HepG2 (cell line): Measurements from ENCODE around the gene TMOD2. TPM values are rescaled to one million over a fixed set of nuclear protein-coding genes. Genes with fewer than 3 reads are reported as not detected.

Experiments used
- ATAC-seq: fragments of 200-7000 bp; cut with Tn5 transposase; 3 replicates; pipeline ENCODE4 v1.9.1; 2020; ENCODE audit warnings: mild to moderate bottlenecking, moderate library complexity
- BruUV-seq: library from RNA; stranded (reverse); fragments of 400-500 nt; replicated peaks from 2 replicates; lab custom pipeline; 2021; lab: Mats Ljungman, UMichigan
- CTCF ChIA-PET: fragments of 300-600 bp; formaldehyde crosslinking; extraction: SDS; loops from one replicate; lab custom pipeline; 2021; ENCODE audit warnings: low total read pairs, inconsistent platforms, low intra/inter-chr PET ratio; lab: Yijun Ruan, JAX
- POLR2A ChIA-PET: fragments of 350-600 bp; sonication (Branson Sonifier 250); formaldehyde crosslinking; loops from one replicate; lab custom pipeline; 2020; ENCODE audit warnings: antibody characterized with exemption, inconsistent platforms; lab: Yijun Ruan, JAX
- DNase-seq: peaks from one replicate; pipeline ENCODE4 v3.0.0-alpha.2; 2015; ENCODE audit warnings: low spot score
- FAIRE-seq: peaks from 3 replicates; lab custom pipeline; 2011; peaks lifted over from hg19 to GRCh38; lab: Jason Lieb, UNC
- H2AFZ ChIP-seq: one replicate; pipeline ENCODE4 v1.6.1; 2011; ENCODE audit warnings: low read length, inconsistent platforms
- H3K27ac ChIP-seq: fragments of 300-600 bp; 3 replicates; pipeline ENCODE4 v1.8.0; 2011; ENCODE audit warnings: mixed run types, mild to moderate bottlenecking, mixed read lengths, low read length, inconsistent platforms; ENCODE audit not compliant: insufficient read depth; ENCODE audit errors: extremely low read length
- H3K27me3 ChIP-seq, 2 experiments: fragments of 200-600 bp in 1 of 2; 2 replicates in 1 of 2; 3 replicates in 1 of 2; pipeline versions ENCODE4 v1.6.0 to v1.8.0; 2011; ENCODE audit warnings: low read length in 2 of 2, mild to moderate bottlenecking in 2 of 2, moderate library complexity in 2 of 2, inconsistent platforms in 1 of 2; ENCODE audit not compliant: insufficient read depth in 2 of 2, control insufficient read depth in 1 of 2
- H3K36me3 ChIP-seq, 2 experiments: fragments of 200-600 bp in 1 of 2; replicated peaks in 1 of 2; 2 replicates in 1 of 2; 3 replicates in 1 of 2; pipeline versions ENCODE4 v1.5.1 to v1.8.0; 2011; ENCODE audit warnings: low read length in 2 of 2, inconsistent platforms in 1 of 2; ENCODE audit not compliant: insufficient read depth in 2 of 2, control insufficient read depth in 1 of 2
- H3K4me1 ChIP-seq: 2 replicates; pipeline ENCODE4 v1.5.1; 2012; ENCODE audit warnings: low read length, inconsistent platforms; ENCODE audit not compliant: insufficient read depth
- H3K4me2 ChIP-seq: 2 replicates; pipeline ENCODE4 v1.6.0; 2011; ENCODE audit warnings: low read depth, low read length, inconsistent platforms
- H3K4me3 ChIP-seq, 3 experiments: fragments of 200-600 bp in 1 of 3; sonication (generic), shearing (Covaris generic) in 1 of 3; replicated peaks in 1 of 3; 2 replicates each; pipeline ENCODE4 v1.5.1; 2011 to 2016; ENCODE audit warnings: low read length in 3 of 3, inconsistent platforms in 2 of 3, low read depth in 2 of 3, mild to moderate bottlenecking in 2 of 3, control low read depth in 1 of 3, mixed read lengths in 1 of 3; ENCODE audit not compliant: insufficient read depth in 1 of 3
- H3K79me2 ChIP-seq: one replicate; pipeline ENCODE4 v1.6.1; 2011; ENCODE audit warnings: low read length, inconsistent platforms; ENCODE audit not compliant: insufficient read depth
- H3K9ac ChIP-seq: 2 replicates; pipeline ENCODE4 v1.6.0; 2011; ENCODE audit warnings: mild to moderate bottlenecking, low read depth, low read length, inconsistent platforms; ENCODE audit not compliant: insufficient read depth
- H3K9me3 ChIP-seq: 2 replicates; pipeline ENCODE4 v1.5.1; 2012; ENCODE audit warnings: mild to moderate bottlenecking, low read length
- H4K20me1 ChIP-seq: 2 replicates; pipeline ENCODE4 v1.6.0; 2011; ENCODE audit warnings: inconsistent platforms, mild to moderate bottlenecking, low read length, moderate library complexity; ENCODE audit not compliant: insufficient read depth
- DR1 ChIP-seq: sonication (generic); formaldehyde crosslinking; IDR thresholded peaks from 2 replicates; pipeline ENCODE4 v1.8.0; 2021; ENCODE audit warnings: mild to moderate bottlenecking, missing genetic modification reagents, inconsistent platforms
- GFI1 ChIP-seq: sonication (generic); formaldehyde crosslinking; IDR thresholded peaks from 2 replicates; pipeline ENCODE4 v1.5.0; 2020; ENCODE audit warnings: missing genetic modification reagents, mild to moderate bottlenecking, borderline replicate concordance
- HNF4G ChIP-seq, 2 experiments: sonication (generic) in 1 of 2; formaldehyde crosslinking in 1 of 2; IDR thresholded peaks; 2 replicates each; pipeline versions ENCODE4 v1.4.0 to v1.6.1; 2011 to 2020; ENCODE audit warnings: borderline replicate concordance in 2 of 2, low read depth in 2 of 2, mild to moderate bottlenecking in 2 of 2, low read length in 1 of 2, missing genetic modification reagents in 1 of 2, moderate library complexity in 1 of 2
- NBN ChIP-seq: fragments of 450-650 bp; conservative IDR thresholded peaks from 2 replicates; pipeline ENCODE4 v1.6.1; 2017
- NFKB2 ChIP-seq: sonication (generic); formaldehyde crosslinking; IDR thresholded peaks from 2 replicates; pipeline ENCODE4 v1.4.0; 2020; ENCODE audit warnings: missing genetic modification reagents, borderline replicate concordance
- SETDB1 ChIP-seq: sonication (generic); formaldehyde crosslinking; IDR thresholded peaks from 2 replicates; pipeline ENCODE4 v1.5.1; 2020; ENCODE audit warnings: missing genetic modification reagents, mild to moderate bottlenecking, borderline replicate concordance
- ZNF142 ChIP-seq: sonication (generic); formaldehyde crosslinking; IDR thresholded peaks from 2 replicates; pipeline ENCODE4 v1.4.0; 2020; ENCODE audit warnings: missing genetic modification reagents
- ZNF441 ChIP-seq: sonication (generic); formaldehyde crosslinking; IDR thresholded peaks from 2 replicates; pipeline ENCODE4 v1.7.0; 2021; ENCODE audit warnings: missing genetic modification reagents, borderline replicate concordance
- ZNF605 ChIP-seq: sonication (generic); formaldehyde crosslinking; IDR thresholded peaks from 2 replicates; pipeline ENCODE4 v1.8.0; 2022; ENCODE audit warnings: mild to moderate bottlenecking, missing genetic modification reagents
- ZNF776 ChIP-seq: sonication (generic); formaldehyde crosslinking; IDR thresholded peaks from 2 replicates; pipeline ENCODE4 v1.4.0; 2020; ENCODE audit warnings: mild to moderate bottlenecking, missing genetic modification reagents
- WGBS: methylation state at CpG from one replicate; pipeline ENCODE4 v1.1.6; 2017; ENCODE audit warnings: low lambda C conversion rate; 5-methylcytosine and 5-hydroxymethylcytosine counted together
- in situ Hi-C: cut with HindIII; loops from 2 replicates; pipeline ENCODE4 v1.10.0; 2017; ENCODE audit warnings: low pct_unique_long_range_greater_than_20kb; ENCODE audit not compliant: extremely low pct_ligation_motif_present
- intact Hi-C: fragments of 100-400 bp; cut with micrococcal nuclease; formaldehyde crosslinking; loops from one replicate; pipeline ENCODE4 v1.10.0; 2022; ENCODE audit not compliant: unreplicated experiment
- polyA plus RNA-seq, 8 experiments: library from polyadenylated mRNA; depleted of rRNA in 3 of 8; stranded (reverse) in 7 of 8; unstranded in 1 of 8; fragments of >200 nt; fragmentation: Illumina TruSeq in 4 of 8; extraction: Trizol in 4 of 8; gene quantifications; 2 replicates each; pipeline versions ENCODE4 v1.2.1 to v1.2.3, GENCODE V29; 2011 to 2016; ENCODE audit warnings: low read depth in 4 of 8, missing spikeins in 1 of 8, mixed read lengths in 1 of 8; ENCODE audit not compliant: insufficient read depth in 1 of 8
- total RNA-seq, 5 experiments: library from RNA; depleted of rRNA; stranded (reverse); fragments of >200 nt; fragmentation: Illumina TruSeq; extraction: Trizol; gene quantifications; 2 replicates each; pipeline ENCODE4 v1.2.3, GENCODE V29; 2016; ENCODE audit warnings: low read depth in 1 of 5
- TF ChIP-seq, protein P1 (sequence below): sonication (generic); formaldehyde crosslinking; IDR thresholded peaks from 2 replicates; pipeline ENCODE4 v1.5.0; 2020; ENCODE audit warnings: mild to moderate bottlenecking, missing genetic modification reagents

Gene TMOD2
- total and polyA plus RNA-seq, 2 of the 13 experiments (the other 11 are each of a cell fraction or from before 2014, with no cell fraction given), result 0.01 to 0.02 TPM

- Histone ChIP-seq H3K27ac (no peak overlapping the region), H2AFZ (no peak overlapping the region), H4K20me1 (no peaks in the 10 kb centered on the region), H3K27me3 (peaks cover 0 to 27% of the 10 kb centered on the region in 2 experiments; a peak in 3 of 5 replicates), H3K9ac (no peak overlapping the region), H3K4me2 (no peak overlapping the region), H3K36me3 (no peaks in the 10 kb centered on the region), H3K79me2 (no peaks in the 10 kb centered on the region), H3K4me3 (no peak overlapping the region), H3K9me3 (no peaks in the 10 kb centered on the region), H3K4me1 (no peaks in the 10 kb centered on the region)
- ChIA-PET CTCF (no interaction called here), POLR2A (no interaction called here)
- no TSS peak for BruUV-seq
- in situ Hi-C loops, result no loop called here
- intact Hi-C loops, result no loop called here
- DNase-seq (no peak), ATAC-seq (no peak), FAIRE-seq (no peak)
- 59% methylated on average over 2 of the region's 2 CpGs for WGBS
- no peak for TF ChIP-seq SETDB1 (CRISPR knock-in tag)
- TF ChIP-seq ZNF441, result no peak
- TF ChIP-seq GFI1 (CRISPR knock-in tag), result no peak
- no peak for TF ChIP-seq DR1 (CRISPR knock-in tag)
- no peak for TF ChIP-seq ZNF605 (CRISPR knock-in tag)
- no peak for TF ChIP-seq HNF4G (IDR thresholded peaks at IDR 0.05; ENCODE audit: borderline replicate concordance, low read depth, low read length)
- TF ChIP-seq HNF4G (CRISPR knock-in tag; IDR thresholded peaks at IDR 0.05; ENCODE audit: borderline replicate concordance, low read depth), result no peak
- no peak for TF ChIP-seq NBN
- TF ChIP-seq, protein P1, sequence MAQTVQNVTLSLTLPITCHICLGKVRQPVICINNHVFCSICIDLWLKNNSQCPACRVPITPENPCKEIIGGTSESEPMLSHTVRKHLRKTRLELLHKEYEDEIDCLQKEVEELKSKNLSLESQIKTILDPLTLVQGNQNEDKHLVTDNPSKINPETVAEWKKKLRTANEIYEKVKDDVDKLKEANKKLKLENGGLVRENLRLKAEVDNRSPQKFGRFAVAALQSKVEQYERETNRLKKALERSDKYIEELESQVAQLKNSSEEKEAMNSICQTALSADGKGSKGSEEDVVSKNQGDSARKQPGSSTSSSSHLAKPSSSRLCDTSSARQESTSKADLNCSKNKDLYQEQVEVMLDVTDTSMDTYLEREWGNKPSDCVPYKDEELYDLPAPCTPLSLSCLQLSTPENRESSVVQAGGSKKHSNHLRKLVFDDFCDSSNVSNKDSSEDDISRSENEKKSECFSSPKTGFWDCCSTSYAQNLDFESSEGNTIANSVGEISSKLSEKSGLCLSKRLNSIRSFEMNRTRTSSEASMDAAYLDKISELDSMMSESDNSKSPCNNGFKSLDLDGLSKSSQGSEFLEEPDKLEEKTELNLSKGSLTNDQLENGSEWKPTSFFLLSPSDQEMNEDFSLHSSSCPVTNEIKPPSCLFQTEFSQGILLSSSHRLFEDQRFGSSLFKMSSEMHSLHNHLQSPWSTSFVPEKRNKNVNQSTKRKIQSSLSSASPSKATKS (CRISPR knock-in tag), result no peak
- no peak for TF ChIP-seq ZNF142 (CRISPR knock-in tag)
- TF ChIP-seq ZNF776 (CRISPR knock-in tag), result no peak
- TF ChIP-seq NFKB2, result no peak
Measured at GRCh38 chr15:51732646-51733045, 18.8 kb upstream of the TMOD2 start.
